ENCODE measurements around the gene LRMDA. TPM values are rescaled to one million over a fixed set of nuclear protein-coding genes. Genes with fewer than 3 reads are reported as not detected.

The LRMDA gene
- total and polyA plus RNA-seq, 4 donors = 12.1 to 40.8 (median 21.6) TPM

DNA sequence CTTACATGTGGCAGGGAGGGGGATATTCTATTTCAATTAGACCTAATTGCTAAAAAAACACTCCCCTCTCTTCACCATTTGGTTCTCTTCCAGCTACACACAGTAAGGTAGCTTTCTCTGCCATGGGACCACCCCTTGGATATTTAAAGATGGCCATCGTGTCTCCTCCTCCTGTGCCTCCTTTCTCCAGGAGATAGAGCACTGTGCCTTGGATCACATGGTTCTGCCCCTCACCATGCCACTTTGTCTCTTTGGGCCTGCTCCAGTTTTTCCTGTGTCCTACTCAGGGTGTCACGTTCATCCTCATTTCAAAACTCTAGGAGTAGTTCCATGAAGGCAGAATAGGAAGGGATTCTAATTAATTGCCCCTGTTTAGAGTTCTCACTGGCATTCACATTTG, 1146.0 kb downstream of the LRMDA start:
- no peak overlapping the region for H3K27ac ChIP-seq (ENCODE audit: low read depth in 1 of 2, low read length in 1 of 2)
- H3K4me3 ChIP-seq = no peak overlapping the region
- H3K4me1 ChIP-seq (ENCODE audit: control insufficient read depth in 5 of 5, insufficient read depth in 5 of 5, low read length in 5 of 5) = peaks cover 0 to 18% (median 7%) of the 10 kb centered on the region in 5 donors
- 75 to 95% methylated on average over 2 of the region's 2 CpGs for WGBS, 2 donors
- no peaks in the 10 kb centered on the region for H3K27me3 ChIP-seq (ENCODE audit: control insufficient read depth in 3 of 3, insufficient read depth in 3 of 3, low read length in 2 of 3)
- H3K9me3 ChIP-seq (ENCODE audit: control insufficient read depth in 4 of 4, insufficient read depth in 3 of 4, low read length in 3 of 4) = peaks cover 0 to 5% (median 1%) of the 10 kb centered on the region in 4 donors
- no peaks in the 10 kb centered on the region for H3K36me3 ChIP-seq (ENCODE audit: control insufficient read depth in 4 of 4, insufficient read depth in 4 of 4, low read length in 4 of 4)
- ATAC-seq (ENCODE audit: insufficient read depth, low FRiP score) (no peak), DNase-seq (no peak)
- no peak overlapping the region for H3K9ac ChIP-seq (ENCODE audit: insufficient read depth in 1 of 2, low read length in 2 of 2)
- TF ChIP-seq, protein P1, sequence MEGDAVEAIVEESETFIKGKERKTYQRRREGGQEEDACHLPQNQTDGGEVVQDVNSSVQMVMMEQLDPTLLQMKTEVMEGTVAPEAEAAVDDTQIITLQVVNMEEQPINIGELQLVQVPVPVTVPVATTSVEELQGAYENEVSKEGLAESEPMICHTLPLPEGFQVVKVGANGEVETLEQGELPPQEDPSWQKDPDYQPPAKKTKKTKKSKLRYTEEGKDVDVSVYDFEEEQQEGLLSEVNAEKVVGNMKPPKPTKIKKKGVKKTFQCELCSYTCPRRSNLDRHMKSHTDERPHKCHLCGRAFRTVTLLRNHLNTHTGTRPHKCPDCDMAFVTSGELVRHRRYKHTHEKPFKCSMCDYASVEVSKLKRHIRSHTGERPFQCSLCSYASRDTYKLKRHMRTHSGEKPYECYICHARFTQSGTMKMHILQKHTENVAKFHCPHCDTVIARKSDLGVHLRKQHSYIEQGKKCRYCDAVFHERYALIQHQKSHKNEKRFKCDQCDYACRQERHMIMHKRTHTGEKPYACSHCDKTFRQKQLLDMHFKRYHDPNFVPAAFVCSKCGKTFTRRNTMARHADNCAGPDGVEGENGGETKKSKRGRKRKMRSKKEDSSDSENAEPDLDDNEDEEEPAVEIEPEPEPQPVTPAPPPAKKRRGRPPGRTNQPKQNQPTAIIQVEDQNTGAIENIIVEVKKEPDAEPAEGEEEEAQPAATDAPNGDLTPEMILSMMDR (IDR thresholded peaks at IDR 0.05; ENCODE audit: control extremely low read depth, extremely low read depth) = no peak

DNA sequence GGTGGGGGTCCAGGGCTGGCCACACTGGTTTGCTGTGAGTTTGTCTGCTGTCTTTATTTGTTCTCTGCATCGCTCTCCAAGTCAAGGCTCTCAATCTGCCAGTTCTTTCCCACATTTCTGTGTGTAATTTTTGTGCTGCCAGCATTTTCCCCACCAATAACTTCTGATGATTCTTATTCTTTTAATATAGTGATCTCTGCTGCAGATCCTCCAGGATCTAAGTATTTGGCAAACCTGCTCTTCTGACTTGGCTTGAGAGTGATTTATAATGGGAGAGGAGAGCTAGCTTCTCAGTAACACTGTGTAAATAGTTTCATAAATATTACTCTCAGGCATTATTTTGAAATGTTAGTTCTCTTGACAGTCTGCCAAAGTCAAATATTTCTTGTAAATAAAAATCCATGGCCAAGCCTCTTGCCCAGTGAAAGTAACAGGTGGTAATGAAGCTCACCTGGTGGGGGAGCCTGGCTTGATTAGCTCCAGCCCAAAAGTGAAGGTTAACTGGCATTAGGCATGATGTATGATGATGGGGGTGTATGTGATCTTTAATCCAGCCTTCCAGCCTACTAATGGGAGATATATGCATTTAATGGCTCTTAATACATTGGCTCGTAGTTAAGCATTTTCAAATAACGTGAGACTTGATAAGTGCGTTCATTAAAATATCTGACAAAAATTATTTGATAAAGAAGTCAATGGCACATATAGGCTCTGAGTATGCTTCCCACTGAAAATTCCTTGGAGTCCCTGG, 1150.3 kb downstream of the LRMDA start:
- Histone ChIP-seq H3K4me1 (ENCODE audit: control insufficient read depth in 5 of 5, insufficient read depth in 5 of 5, low read length in 5 of 5) (peaks cover 4 to 28% (median 9%) of the 10 kb centered on the region in 5 donors), H3K9ac (ENCODE audit: insufficient read depth in 1 of 2, low read length in 2 of 2) (no peak overlapping the region), H3K27me3 (ENCODE audit: control insufficient read depth in 3 of 3, insufficient read depth in 3 of 3, low read length in 2 of 3) (no peaks in the 10 kb centered on the region), H3K36me3 (ENCODE audit: control insufficient read depth in 4 of 4, insufficient read depth in 4 of 4, low read length in 4 of 4) (no peaks in the 10 kb centered on the region), H3K9me3 (ENCODE audit: control insufficient read depth in 4 of 4, insufficient read depth in 3 of 4, low read length in 3 of 4) (peaks cover 0 to 5% (median 1%) of the 10 kb centered on the region in 4 donors), H3K4me3 (no peak overlapping the region), H3K27ac (ENCODE audit: low read depth in 1 of 2, low read length in 1 of 2) (peak overlapping the region in 1 of 2 donors; percentile 33)
- TF ChIP-seq, protein P1 (IDR thresholded peaks at IDR 0.05; ENCODE audit: control extremely low read depth, extremely low read depth) = no peak
- 62 to 75% methylated on average over 4 of the region's 4 CpGs for WGBS, 2 donors
- DNase-seq = peak; percentile 48 to 85 (median 83)
- no peak for ATAC-seq (ENCODE audit: insufficient read depth, low FRiP score)

GRCh38 chr10:76582531-76582930, 1151.1 kb downstream of the LRMDA start:
- Histone ChIP-seq H3K9me3 (ENCODE audit: control insufficient read depth in 4 of 4, insufficient read depth in 3 of 4, low read length in 3 of 4) (peaks cover 0 to under 1% (median 0%) of the 10 kb centered on the region in 4 donors), H3K4me3 (no peak overlapping the region), H3K4me1 (ENCODE audit: control insufficient read depth in 5 of 5, insufficient read depth in 5 of 5, low read length in 5 of 5) (peaks cover 4 to 28% (median 9%) of the 10 kb centered on the region in 5 donors), H3K27me3 (ENCODE audit: control insufficient read depth in 3 of 3, insufficient read depth in 3 of 3, low read length in 2 of 3) (no peaks in the 10 kb centered on the region), H3K36me3 (ENCODE audit: control insufficient read depth in 4 of 4, insufficient read depth in 4 of 4, low read length in 4 of 4) (no peaks in the 10 kb centered on the region), H3K9ac (ENCODE audit: insufficient read depth in 1 of 2, low read length in 2 of 2) (no peak overlapping the region), H3K27ac (ENCODE audit: low read depth in 1 of 2, low read length in 1 of 2) (peak overlapping the region in 1 of 2 donors; percentile 21)
- DNase-seq (no peak), ATAC-seq (ENCODE audit: insufficient read depth, low FRiP score) (no peak)
- 85 to 95% methylated on average over 1 of the region's 1 CpG for WGBS, 2 donors
- TF ChIP-seq, protein P1 (IDR thresholded peaks at IDR 0.05; ENCODE audit: control extremely low read depth, extremely low read depth) = no peak

All from lung (tissue), 12 donors.